ENCODE results near the gene SH3RF3.

- TF ChIP-seq CTCF (optimal IDR thresholded peaks at IDR 0.05 in 1 of 3, IDR thresholded peaks at IDR 0.05 in 1 of 3, conservative IDR thresholded peaks at IDR 0.05 in 1 of 3; ENCODE audit: extremely low read depth in 1 of 3, insufficient read depth in 2 of 3, low read length in 3 of 3) (no peak), EZH2 (IDR thresholded peaks at IDR 0.05; ENCODE audit: low read length) (no peak)
Observed at GRCh38 chr2:109237792-109238191, 108.8 kb downstream of the SH3RF3 start.

Data from keratinocyte (primary cell).